ENCODE data around the gene BRF1.

Gene BRF1

GRCh38 chr14:105223770-105224544 is 76.8 kb downstream of the BRF1 start:
- no peak for DNase-seq

DNA sequence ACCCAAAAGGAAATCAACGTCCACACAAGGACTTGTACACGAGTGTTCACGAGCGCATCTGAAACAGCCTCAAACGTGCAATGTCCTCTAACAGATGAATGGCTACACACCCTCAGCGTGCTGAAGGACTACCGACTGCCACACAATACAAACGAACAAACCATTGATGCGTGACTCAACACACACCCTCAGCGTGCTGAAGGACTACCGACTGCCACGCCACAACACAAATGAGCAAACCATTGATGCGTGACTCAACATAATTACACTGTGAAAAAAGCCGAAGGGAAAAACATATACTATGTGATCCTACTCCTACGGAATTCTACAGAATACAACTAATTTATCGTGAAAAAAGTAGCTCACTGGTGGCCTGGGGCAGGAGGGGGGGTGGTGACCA is 77.5 kb downstream of the BRF1 start:
- DNase-seq, result no peak

- DNase-seq, result no peak
Measured at GRCh38 chr14:105221598-105222178, 79.1 kb downstream of the BRF1 start.

DNA sequence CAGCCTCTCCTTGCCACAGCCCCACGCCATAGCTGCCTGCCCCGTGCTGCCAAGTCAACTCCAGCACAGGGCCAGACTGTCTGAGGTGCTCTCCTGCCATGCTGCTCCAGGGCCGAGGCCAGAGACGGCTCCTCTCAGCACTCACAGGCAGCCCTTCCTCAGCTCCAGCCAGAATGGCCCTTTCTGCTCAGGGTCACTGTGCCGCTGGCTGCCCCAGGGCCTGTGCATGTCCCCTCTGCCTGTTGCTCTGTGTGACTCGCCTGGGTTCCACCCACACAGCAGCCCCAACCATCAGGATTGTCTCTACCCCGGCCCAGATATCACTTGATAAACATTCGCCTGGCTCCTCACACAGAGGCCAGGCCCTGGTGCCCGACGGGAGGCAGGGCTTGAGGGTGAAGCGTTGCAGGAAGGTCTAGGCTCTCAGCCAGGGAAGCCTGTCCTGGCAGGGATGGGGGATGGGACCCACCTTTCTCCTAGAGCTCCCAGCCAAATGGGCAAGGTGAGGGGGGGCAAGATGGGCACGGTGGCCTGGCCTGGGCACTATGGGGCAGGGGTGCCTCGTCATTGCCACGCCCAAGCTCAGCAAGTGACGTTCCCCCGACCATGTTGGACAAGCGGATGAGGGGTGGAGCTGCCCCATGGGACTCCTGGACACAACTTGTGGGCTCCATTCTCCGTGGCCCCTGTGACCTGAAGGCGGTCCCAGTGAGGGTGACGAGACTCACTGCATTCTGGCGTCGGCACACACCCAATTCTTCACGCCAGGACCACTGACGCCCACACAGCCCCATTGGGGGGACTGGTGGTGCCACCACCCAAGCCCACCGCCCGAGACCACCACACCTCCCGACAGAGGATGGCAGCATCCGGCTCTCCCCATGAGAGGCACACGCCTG is 79.9 kb downstream of the BRF1 start:
- no peak for DNase-seq

DNA sequence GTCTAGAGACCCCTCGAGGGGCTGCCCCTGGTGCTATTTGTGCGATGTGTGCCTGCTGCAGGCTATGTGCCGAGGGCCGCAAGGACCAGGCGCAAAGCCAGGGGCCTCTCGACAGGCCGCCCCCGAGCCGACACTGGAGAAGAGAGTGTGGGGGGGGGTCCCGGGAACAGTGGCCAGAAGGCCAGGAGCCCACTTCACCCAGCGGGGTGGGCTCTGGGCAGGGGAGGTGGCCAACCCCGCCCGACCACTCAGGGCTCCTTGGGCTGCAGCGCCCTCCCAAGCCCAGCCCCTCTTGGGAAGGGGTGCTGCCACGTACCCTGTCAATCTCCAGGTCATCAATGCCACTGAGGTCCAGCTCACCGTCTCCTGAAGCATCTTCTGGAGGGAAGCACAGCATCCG is 81.0 kb downstream of the BRF1 start:
- DNase-seq, result no peak

- no peak for DNase-seq
Measured at GRCh38 chr14:105219043-105219612, 81.7 kb downstream of the BRF1 start.

- DNase-seq, result no peak
Measured at GRCh38 chr14:105218611-105219010, 82.2 kb downstream of the BRF1 start.

GRCh38 chr14:105217774-105218173 is 83.0 kb downstream of the BRF1 start:
- no peak for DNase-seq

GRCh38 chr14:105216490-105217247 is 84.1 kb downstream of the BRF1 start:
- no peak for DNase-seq

- DNase-seq, result no peak
Measured at GRCh38 chr14:105215602-105216001, 85.2 kb downstream of the BRF1 start.

GRCh38 chr14:105214324-105214915 is 86.4 kb downstream of the BRF1 start:
- no peak for DNase-seq

DNA sequence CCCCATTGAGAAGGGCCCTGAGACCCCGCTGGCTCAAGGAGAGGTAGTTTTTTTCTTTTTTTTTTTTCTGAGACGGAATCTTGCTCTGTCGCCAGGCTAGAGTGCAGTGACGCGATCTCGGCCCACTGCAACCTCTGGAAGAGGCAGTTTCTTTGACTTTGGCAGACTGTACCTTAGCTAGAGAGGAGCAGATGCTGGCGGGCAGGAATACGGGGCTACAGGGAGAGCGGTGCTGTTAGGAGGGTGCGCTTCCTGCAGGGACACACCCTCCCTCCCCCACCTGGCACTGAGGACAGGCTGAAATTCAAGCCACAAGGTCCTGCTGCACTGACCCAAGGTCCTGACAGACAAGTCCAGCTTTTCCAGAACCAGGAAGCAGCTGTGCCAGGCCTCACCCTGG is 87.4 kb downstream of the BRF1 start:
- DNase-seq, result no peak

- DNase-seq, result no peak
Measured at GRCh38 chr14:105212541-105213300, 88.1 kb downstream of the BRF1 start.

DNA sequence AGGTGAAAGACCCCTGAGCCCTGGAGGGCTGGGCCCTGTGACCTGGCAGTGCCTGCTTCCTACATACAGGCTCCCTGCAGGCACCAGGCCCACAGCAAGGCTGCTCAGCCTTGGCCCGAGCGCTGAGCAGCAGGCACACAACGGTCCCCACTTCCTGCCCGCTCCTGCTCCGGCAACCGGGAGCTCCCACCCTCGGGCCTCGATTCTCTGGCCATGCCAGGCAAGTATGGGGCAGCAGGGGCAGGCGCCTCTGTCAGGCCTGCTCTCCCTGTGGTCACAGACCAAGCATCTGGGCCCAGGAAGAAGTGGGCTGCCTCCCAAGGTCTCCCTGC is 89.1 kb downstream of the BRF1 start:
- no peak for DNase-seq

DNA sequence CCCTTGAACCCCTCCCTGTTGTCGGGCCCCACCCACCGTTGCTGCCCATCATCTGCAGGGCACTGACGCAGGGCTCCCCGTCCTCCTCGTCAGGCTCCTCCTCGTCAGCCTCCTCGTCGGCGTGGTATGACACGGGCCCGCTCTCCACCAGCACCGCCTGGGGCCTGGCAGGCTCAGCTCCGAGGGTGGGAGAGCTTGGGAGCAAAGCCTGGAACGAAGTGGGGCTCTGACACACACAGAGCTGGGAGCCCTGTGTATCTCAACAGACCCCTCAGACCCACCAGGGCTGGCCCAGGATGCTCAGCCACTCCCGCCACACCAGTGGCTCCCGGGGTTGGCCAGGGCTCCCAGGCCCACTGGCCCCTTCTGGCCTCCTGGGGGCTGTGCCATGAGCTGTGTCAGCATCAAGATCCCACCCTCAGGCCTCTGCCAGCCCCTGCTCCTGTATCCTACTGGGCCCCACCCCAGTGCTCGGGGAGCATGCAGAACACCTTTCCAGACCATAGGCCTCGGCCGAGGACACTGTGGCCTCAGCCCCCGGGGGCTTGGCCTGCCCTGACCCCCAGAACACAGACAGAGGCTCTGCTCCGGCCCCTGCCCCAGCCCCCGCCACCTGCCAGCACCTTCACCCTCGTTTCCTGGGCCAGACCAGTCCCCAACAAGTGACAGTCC is 89.6 kb downstream of the BRF1 start:
- no peak for DNase-seq

GRCh38 chr14:105210266-105211025 is 90.4 kb downstream of the BRF1 start:
- no peak for DNase-seq

- DNase-seq, result no peak
Measured at GRCh38 chr14:105209646-105210045, 91.2 kb downstream of the BRF1 start.

- no peak for DNase-seq
Measured at GRCh38 chr14:105209091-105209490, 91.7 kb downstream of the BRF1 start.

DNA sequence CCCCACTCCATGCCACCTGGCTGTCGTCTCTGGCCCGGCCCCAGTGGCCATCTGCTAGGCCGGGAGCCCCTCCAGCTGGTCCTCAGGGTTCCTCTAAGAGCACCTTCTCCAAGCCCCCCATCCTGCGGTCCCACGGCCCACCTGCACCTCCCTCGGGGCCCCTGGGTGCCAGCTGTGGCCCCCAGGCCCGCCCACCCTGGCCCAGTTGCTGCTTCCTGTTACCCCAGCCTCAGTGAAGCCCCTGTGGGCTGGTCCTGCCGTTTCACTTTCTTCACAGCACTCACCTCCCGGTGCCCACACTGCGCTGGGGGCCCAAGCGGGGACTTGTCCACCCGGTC is 92.1 kb downstream of the BRF1 start:
- DNase-seq, result no peak

- DNase-seq, result no peak
Measured at GRCh38 chr14:105207996-105208737, 92.6 kb downstream of the BRF1 start.

All from activated gamma-delta T cell treated with Interleukin-2 at 50 U/mL for 16 hours (primary cell).